Transverse colon (tissue), 4 donors: Measurements from ENCODE around the gene ROGDI. TPM values are rescaled to one million over a fixed set of nuclear protein-coding genes. Genes with fewer than 3 reads are reported as not detected.

Experiments
- DNase-seq: peaks from one replicate; pipeline ENCODE4 v3.0.0-alpha.2; 2019
- H3K27ac ChIP-seq, 4 donors: fragments of 200-600 bp; sonication (generic); 2 replicates each; pipeline ENCODE4 v1.5.1; 2016 to 2018; ENCODE audit warnings: inconsistent platforms in 4 of 4
- H3K27me3 ChIP-seq: fragments of 200-600 bp; sonication (generic); 2 replicates; pipeline ENCODE4 v1.5.1; 2017; ENCODE audit warnings: inconsistent platforms
- H3K36me3 ChIP-seq, 4 donors: fragments of 200-600 bp; sonication (generic); 2 replicates each; pipeline ENCODE4 v1.5.1; 2017 to 2019; ENCODE audit warnings: inconsistent platforms in 4 of 4
- H3K4me1 ChIP-seq, 4 donors: fragments of 200-600 bp; sonication (generic); 2 replicates each; pipeline ENCODE4 v1.5.1; 2017 to 2020; ENCODE audit warnings: inconsistent platforms in 4 of 4
- H3K4me3 ChIP-seq, 4 donors: fragments of 200-600 bp; sonication (generic); 1 replicate in 1 of 4; 2 replicates in 3 of 4; pipeline versions ENCODE4 v1.5.1 to v1.6.1; 2017 to 2019; ENCODE audit warnings: inconsistent platforms in 4 of 4
- H3K9me3 ChIP-seq, 2 donors: fragments of 200-600 bp; sonication (generic); 2 replicates each; pipeline ENCODE4 v1.5.1; 2017 to 2019; ENCODE audit warnings: inconsistent platforms in 2 of 2
- EP300 ChIP-seq: sonication (generic); formaldehyde crosslinking; IDR thresholded peaks from one replicate; pipeline ENCODE4 v1.6.1; 2017; ENCODE audit warnings: antibody characterized with exemption, low read depth
- POLR2A ChIP-seq: fragments of 450-650 bp; IDR thresholded peaks from one replicate; pipeline ENCODE4 v1.6.1; 2016; ENCODE audit warnings: antibody characterized with exemption, mild to moderate bottlenecking, moderate library complexity
- POLR2AphosphoS5 ChIP-seq, 3 donors: sonication (generic); formaldehyde crosslinking; IDR thresholded peaks; one replicate each; pipeline ENCODE4 v1.6.1; 2016; ENCODE audit warnings: antibody characterized with exemption in 3 of 3
- WGBS, 2 donors: methylation state at CpG; one replicate each; pipeline ENCODE4 v1.1.5; 2018; ENCODE audit warnings: low coverage in 1 of 2; 5-methylcytosine and 5-hydroxymethylcytosine counted together
- in situ Hi-C, 4 donors: fragments of 200-750 bp; cut with MboI; loops; one replicate each; pipeline versions ENCODE4 v1.15.0 to v1.15.1; 2017; ENCODE audit warnings: low sequenced_read_pairs in 3 of 4, low pct_ligation_motif_present in 1 of 4, low pct_unique_long_range_greater_than_20kb in 1 of 4
- intact Hi-C: fragments of 100-400 bp; cut with DNase I; formaldehyde crosslinking; loops from one replicate; pipeline ENCODE4 v1.15.1; 2023; ENCODE audit warnings: low total_unique reads
- total RNA-seq, 4 donors: library from RNA; depleted of rRNA; stranded (reverse); fragments of >200 nt; gene quantifications; one replicate each; pipeline ENCODE4 v1.1.0, GENCODE V29; 2016
- TF ChIP-seq, protein P1 (sequence below), 5 experiments: fragments of 200-600 bp in 3 of 5; fragments of 450-650 bp in 2 of 5; sonication (generic) in 3 of 5; IDR thresholded peaks; 1 replicate in 2 of 5; 2 replicates in 3 of 5; pipeline ENCODE4 v1.5.1; 2016 to 2017; ENCODE audit warnings: antibody characterized with exemption in 5 of 5, inconsistent platforms in 3 of 5, mild to moderate bottlenecking in 2 of 5, moderate library complexity in 1 of 5

The ROGDI gene
- total RNA-seq, 4 donors from 2014 or later, result 28.1 to 75.2 (median 43.7) TPM

GRCh38 chr16:4755687-4756086, 46.7 kb downstream of the ROGDI start:
- in situ Hi-C loops, result no loop called here
- Histone ChIP-seq H3K27me3 (no peaks in the 10 kb centered on the region), H3K9me3 (no peaks in the 10 kb centered on the region), H3K4me1 (no peaks in the 10 kb centered on the region), H3K27ac (no peak overlapping the region), H3K4me3 (no peak overlapping the region), H3K36me3 (peaks cover 0 to 50% (median 19%) of the 10 kb centered on the region in 4 donors)
- DNase-seq, result no peak
- WGBS, 2 donors, result 94% methylated on average over 6 of the region's 6 CpGs
- intact Hi-C loops, result no loop called here
- TF ChIP-seq EP300 (no peak), POLR2A (no peak)

DNA sequence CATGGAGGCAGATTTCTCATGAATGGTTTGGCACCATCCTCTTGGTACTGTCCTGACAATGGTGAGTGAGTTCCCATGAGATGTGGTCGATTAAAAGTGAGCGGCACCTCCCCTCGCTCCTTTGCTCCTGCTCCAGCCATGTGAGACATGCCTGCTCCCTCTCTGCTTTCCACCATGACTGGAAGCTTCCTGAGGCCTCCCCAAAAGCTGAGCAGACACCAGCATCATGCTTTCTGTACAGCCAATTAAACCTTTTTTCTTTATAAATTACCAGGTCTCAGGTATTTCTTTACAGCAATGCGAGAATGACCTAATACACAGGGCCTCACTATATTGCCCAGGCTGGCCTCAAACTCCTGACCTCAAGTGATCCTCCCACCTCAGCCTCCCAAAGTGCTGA, 47.6 kb downstream of the ROGDI start:
- WGBS, 2 donors, result 98 to 100% methylated on average over 3 to 4 of the region's 4 CpGs
- in situ Hi-C loops, result no loop called here
- Histone ChIP-seq H3K9me3 (no peaks in the 10 kb centered on the region), H3K27ac (no peak overlapping the region), H3K36me3 (peaks cover 0 to 47% (median 15%) of the 10 kb centered on the region in 4 donors), H3K27me3 (no peaks in the 10 kb centered on the region), H3K4me3 (no peak overlapping the region), H3K4me1 (no peaks in the 10 kb centered on the region)
- intact Hi-C loops, result no loop called here
- TF ChIP-seq, protein P1, sequence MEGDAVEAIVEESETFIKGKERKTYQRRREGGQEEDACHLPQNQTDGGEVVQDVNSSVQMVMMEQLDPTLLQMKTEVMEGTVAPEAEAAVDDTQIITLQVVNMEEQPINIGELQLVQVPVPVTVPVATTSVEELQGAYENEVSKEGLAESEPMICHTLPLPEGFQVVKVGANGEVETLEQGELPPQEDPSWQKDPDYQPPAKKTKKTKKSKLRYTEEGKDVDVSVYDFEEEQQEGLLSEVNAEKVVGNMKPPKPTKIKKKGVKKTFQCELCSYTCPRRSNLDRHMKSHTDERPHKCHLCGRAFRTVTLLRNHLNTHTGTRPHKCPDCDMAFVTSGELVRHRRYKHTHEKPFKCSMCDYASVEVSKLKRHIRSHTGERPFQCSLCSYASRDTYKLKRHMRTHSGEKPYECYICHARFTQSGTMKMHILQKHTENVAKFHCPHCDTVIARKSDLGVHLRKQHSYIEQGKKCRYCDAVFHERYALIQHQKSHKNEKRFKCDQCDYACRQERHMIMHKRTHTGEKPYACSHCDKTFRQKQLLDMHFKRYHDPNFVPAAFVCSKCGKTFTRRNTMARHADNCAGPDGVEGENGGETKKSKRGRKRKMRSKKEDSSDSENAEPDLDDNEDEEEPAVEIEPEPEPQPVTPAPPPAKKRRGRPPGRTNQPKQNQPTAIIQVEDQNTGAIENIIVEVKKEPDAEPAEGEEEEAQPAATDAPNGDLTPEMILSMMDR (IDR thresholded peaks at IDR 0.05), result no peak
- no peak for TF ChIP-seq EP300
- TF ChIP-seq POLR2A, result no peak
- TF ChIP-seq POLR2AphosphoS5 (IDR thresholded peaks at IDR 0.05), result no peak
- no peak for DNase-seq

- intact Hi-C loops, result no loop called here
- H3K4me3 ChIP-seq, result no peak overlapping the region
- no peaks in the 10 kb centered on the region for H3K4me1 ChIP-seq
- no peak overlapping the region for H3K27ac ChIP-seq
- no peaks in the 10 kb centered on the region for H3K27me3 ChIP-seq
- no peaks in the 10 kb centered on the region for H3K9me3 ChIP-seq
- TF ChIP-seq, protein P1 (IDR thresholded peaks at IDR 0.05), result no peak
- no peak for TF ChIP-seq EP300
- no peak for TF ChIP-seq POLR2AphosphoS5 (IDR thresholded peaks at IDR 0.05)
- no peak for TF ChIP-seq POLR2A
- H3K36me3 ChIP-seq, result peaks cover 0 to 38% (median 12%) of the 10 kb centered on the region in 4 donors
- 91 to 93% methylated on average over 4 to 11 of the region's 11 CpGs for WGBS, 2 donors
- in situ Hi-C loops, result no loop called here
- DNase-seq, result no peak
These were observed 49.2 kb downstream of the ROGDI start for GRCh38 chr16:4753227-4753626.

DNA sequence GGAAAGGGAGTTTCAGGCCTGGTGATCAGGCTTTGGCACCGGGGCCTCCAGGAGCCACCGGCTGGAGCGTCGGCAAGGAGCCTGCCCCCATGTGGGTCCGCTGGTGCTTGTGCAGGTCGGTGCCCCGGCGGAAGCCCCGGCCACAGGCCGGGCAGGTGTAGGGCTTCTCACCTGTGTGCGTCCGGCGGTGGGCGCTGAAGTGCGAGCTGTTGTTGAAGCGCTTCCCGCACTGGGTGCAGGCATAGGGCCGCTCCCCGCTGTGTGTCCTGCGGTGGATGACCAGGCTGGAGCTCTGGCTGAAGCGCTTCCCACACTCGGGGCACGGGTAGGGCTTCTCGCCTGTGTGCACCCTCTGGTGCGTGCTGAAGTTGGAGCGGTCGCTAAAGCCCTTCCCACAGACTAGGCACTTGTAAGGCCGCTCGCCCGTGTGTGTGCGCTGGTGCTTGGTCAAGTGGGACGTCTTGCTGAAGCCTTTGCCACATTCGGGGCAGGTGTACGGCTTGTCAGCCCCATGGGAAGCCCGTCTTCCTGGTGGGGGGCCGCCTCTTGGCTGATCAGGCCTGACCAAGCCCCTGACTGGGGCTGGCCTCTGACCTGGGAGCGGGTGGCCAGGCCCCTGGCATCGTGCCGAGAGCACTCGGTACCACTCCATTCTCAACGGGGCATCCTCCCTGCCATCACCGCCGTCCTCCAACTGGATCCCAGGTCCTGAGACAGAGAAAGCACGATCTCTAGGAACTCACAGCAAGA, 49.9 kb downstream of the ROGDI start:
- intact Hi-C loops, result no loop called here
- TF ChIP-seq POLR2A, result no peak
- no peak for TF ChIP-seq POLR2AphosphoS5 (IDR thresholded peaks at IDR 0.05)
- no peak for TF ChIP-seq EP300
- TF ChIP-seq, protein P1 (IDR thresholded peaks at IDR 0.05), result no peak
- DNase-seq, result no peak
- Histone ChIP-seq H3K9me3 (no peaks in the 10 kb centered on the region), H3K4me1 (peaks cover 0 to 3% (median under 1%) of the 10 kb centered on the region in 4 donors), H3K36me3 (peaks cover 0 to 32% (median 10%) of the 10 kb centered on the region in 4 donors), H3K27ac (no peak overlapping the region), H3K4me3 (no peak overlapping the region), H3K27me3 (no peaks in the 10 kb centered on the region)
- in situ Hi-C loops, result no loop called here
- 92% methylated on average over 31 of the region's 44 CpGs; no CpG with 5 or more reads in 1 of the 2 donors for WGBS, 2 donors
